ENCODE measurements around the gene HCFC1.

The HCFC1 gene

DNA sequence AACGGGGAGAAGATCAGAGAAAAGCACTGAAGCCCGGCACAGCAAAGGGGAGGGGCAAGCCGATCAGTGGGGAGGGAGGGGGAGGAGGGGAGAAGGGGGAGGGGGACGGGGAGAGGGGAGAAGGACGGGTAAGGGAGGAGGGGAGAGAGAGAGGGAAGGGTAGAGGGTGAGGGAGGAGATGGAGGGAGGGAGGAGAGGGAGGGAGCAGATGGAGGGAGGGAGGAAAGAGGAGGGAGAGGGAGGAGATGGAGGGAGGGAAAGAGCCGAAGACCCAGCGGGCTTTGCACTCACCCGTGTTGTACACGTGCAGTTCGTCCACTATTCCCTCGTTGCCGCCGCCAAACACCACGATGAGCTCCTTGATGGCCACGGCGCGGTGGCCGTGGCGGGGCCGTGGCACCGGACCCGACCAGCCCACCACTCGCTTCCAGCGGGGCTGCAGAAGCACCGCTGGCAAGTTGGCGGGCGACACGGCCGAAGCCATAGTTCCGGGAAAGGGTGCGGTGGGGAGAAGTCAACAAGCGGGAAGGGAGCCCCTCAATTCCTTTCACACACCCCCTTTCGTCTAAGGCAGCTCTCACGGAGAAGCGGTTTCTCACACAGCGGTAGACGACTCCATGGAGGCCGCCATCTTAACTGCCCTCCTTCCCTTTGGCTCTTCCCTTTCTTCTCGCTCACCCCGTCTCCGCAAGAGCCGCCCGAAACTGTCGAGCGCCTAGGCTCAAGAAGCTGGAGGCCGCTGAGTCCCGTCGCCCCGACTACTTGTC lies 1.1 kb downstream of the HCFC1 start:
- no peaks in the 10 kb centered on the region for H3K36me3 ChIP-seq
- TF ChIP-seq, protein P1, sequence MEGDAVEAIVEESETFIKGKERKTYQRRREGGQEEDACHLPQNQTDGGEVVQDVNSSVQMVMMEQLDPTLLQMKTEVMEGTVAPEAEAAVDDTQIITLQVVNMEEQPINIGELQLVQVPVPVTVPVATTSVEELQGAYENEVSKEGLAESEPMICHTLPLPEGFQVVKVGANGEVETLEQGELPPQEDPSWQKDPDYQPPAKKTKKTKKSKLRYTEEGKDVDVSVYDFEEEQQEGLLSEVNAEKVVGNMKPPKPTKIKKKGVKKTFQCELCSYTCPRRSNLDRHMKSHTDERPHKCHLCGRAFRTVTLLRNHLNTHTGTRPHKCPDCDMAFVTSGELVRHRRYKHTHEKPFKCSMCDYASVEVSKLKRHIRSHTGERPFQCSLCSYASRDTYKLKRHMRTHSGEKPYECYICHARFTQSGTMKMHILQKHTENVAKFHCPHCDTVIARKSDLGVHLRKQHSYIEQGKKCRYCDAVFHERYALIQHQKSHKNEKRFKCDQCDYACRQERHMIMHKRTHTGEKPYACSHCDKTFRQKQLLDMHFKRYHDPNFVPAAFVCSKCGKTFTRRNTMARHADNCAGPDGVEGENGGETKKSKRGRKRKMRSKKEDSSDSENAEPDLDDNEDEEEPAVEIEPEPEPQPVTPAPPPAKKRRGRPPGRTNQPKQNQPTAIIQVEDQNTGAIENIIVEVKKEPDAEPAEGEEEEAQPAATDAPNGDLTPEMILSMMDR (IDR thresholded peaks at IDR 0.05), result no peak
- H3K27me3 ChIP-seq, result no peaks in the 10 kb centered on the region
- peak overlapping the region; percentile 99 for H3K27ac ChIP-seq
- no peaks in the 10 kb centered on the region for H3K9me3 ChIP-seq
- H3K4me1 ChIP-seq (ENCODE audit: control insufficient read depth in 1 of 2, insufficient read depth in 1 of 2, low read depth in 1 of 2, low read length in 1 of 2), result peaks cover 66 to 73% of the 10 kb centered on the region in 2 experiments
- peak overlapping the region; percentile 84 to 99 for H3K4me3 ChIP-seq (ENCODE audit: low read depth in 1 of 2, low read length in 1 of 2)

DNA sequence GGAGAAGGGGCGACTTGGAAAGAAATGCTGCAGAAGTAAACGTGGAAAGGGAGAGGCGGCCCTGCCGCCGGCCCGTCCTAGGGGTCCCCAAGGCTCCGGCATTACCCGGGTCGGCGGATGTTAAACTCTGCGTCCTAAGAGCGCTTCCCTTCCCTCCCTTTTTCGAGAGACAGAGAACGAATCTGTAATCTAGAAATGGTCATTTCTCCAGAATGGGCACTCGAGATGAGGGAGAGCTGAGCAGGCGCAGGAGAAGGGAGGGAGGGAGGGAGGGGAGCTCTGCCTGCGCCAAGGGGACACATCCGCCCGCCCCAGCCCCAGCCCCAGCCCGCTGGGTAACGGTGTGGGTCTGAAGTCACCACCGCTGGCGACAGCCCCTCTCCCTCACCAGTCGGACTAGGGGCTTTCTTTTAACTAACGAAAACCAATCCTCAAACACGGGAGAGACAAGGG lies 1.7 kb downstream of the HCFC1 start:
- Histone ChIP-seq H3K4me1 (ENCODE audit: control insufficient read depth in 1 of 2, insufficient read depth in 1 of 2, low read depth in 1 of 2, low read length in 1 of 2) (peaks cover 66 to 70% of the 10 kb centered on the region in 2 experiments), H3K27me3 (no peaks in the 10 kb centered on the region), H3K27ac (peak overlapping the region; percentile 99), H3K9me3 (no peaks in the 10 kb centered on the region), H3K36me3 (no peaks in the 10 kb centered on the region), H3K4me3 (ENCODE audit: low read depth in 1 of 2, low read length in 1 of 2) (peak overlapping the region; percentile 84 to 99)
- TF ChIP-seq, protein P1 (IDR thresholded peaks at IDR 0.05), result no peak

DNA sequence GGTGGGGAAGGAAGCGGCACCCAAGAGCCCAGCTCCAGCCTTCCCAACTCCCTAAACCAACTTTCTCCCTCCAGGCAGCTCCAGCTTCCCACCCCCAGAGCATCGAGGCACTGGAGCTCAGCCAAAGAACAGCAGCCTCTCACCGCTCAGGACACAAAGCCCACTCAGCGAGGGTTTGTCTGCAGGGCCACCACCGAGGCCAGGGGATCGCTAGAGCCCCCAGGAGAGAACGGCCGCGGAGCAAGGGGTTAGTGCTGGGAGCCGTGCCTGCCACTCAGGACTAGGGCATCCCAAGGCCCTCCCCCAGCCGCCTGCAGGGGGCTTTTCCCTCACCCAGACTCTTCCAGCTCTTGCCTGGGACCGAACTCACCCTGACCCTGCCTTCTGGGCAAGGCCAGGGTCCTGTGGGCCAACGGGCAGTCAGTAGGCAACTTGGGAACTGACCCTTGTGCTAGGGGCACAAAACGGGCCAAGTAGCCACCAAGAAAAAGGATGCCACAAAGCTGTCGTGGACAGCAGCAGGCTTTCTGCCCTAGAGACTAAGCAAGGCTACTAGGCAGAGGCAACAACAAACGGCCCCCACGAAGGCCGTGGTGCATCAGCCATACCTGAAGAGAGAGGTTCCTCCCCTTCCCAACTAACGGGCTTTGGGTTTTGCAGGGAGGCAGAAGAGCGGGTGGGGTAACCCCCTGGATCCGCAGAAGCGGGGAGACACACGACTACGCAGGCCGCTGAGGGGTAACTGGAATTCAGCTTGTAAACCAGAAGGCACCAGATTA lies 2.3 kb downstream of the HCFC1 start:
- Histone ChIP-seq H3K36me3 (no peaks in the 10 kb centered on the region), H3K4me1 (ENCODE audit: control insufficient read depth in 1 of 2, insufficient read depth in 1 of 2, low read depth in 1 of 2, low read length in 1 of 2) (peaks cover 60 to 64% of the 10 kb centered on the region in 2 experiments), H3K27ac (peak overlapping the region; percentile 99), H3K27me3 (no peaks in the 10 kb centered on the region), H3K4me3 (ENCODE audit: low read depth in 1 of 2, low read length in 1 of 2) (peak overlapping the region; percentile 84 to 99), H3K9me3 (no peaks in the 10 kb centered on the region)
- TF ChIP-seq, protein P1 (IDR thresholded peaks at IDR 0.05), result no peak

DNA sequence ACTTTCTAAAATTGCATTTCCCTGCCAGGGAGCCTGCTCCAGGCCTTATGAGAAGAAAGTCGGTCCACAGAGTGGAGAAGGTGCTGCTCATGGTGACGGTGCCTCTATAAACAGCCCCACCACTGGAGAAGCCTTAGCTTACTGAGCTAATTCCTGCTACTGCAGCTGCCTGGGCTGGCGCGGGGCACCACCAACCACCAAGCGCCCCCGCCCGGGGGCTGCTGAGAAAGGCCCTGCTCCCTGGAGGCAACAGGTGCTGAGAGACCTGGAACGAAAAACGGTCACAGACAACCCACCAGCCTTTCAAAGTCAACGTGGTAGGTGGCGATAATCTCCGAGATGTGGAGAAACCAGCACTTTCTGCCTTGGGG lies 2.9 kb downstream of the HCFC1 start:
- H3K27ac ChIP-seq, result peak overlapping the region; percentile 99
- peaks cover 55 to 58% of the 10 kb centered on the region in 2 experiments for H3K4me1 ChIP-seq (ENCODE audit: control insufficient read depth in 1 of 2, insufficient read depth in 1 of 2, low read depth in 1 of 2, low read length in 1 of 2)
- no peaks in the 10 kb centered on the region for H3K9me3 ChIP-seq
- TF ChIP-seq, protein P1 (IDR thresholded peaks at IDR 0.05), result no peak
- no peaks in the 10 kb centered on the region for H3K36me3 ChIP-seq
- H3K27me3 ChIP-seq, result no peaks in the 10 kb centered on the region
- H3K4me3 ChIP-seq (ENCODE audit: low read depth in 1 of 2, low read length in 1 of 2), result peak overlapping the region in 1 of 2 experiments; percentile 99

DNA sequence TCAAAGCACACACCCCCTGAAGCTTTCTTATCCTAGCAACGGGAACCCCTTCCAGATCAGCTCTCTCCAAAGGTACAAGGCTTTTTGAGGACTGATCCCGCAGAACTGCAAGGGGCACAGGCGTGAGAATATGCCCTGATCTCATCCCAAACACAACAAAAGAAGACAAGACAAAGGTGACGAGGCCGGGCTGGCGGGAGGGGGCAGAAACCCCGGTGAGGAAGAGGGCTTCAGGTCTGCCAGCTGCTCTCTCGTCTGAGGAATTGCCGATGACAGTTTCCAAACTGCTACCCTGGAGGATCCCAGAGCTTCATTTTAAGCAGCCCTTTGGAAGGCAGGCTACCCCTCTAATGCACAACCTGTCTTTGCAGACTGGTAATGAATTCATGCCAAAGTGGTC lies 3.4 kb downstream of the HCFC1 start:
- Histone ChIP-seq H3K27ac (peak overlapping the region; percentile 99), H3K27me3 (no peaks in the 10 kb centered on the region), H3K4me1 (ENCODE audit: control insufficient read depth in 1 of 2, insufficient read depth in 1 of 2, low read depth in 1 of 2, low read length in 1 of 2) (peaks cover 50 to 53% of the 10 kb centered on the region in 2 experiments), H3K4me3 (ENCODE audit: low read depth in 1 of 2, low read length in 1 of 2) (peak overlapping the region in 1 of 2 experiments; percentile 99), H3K9me3 (no peaks in the 10 kb centered on the region), H3K36me3 (no peaks in the 10 kb centered on the region)
- TF ChIP-seq, protein P1 (IDR thresholded peaks at IDR 0.05), result no peak
